GM19351 (cell line): ENCODE results near the gene SETD1B.
A peak's percentile ranks its signal among the peaks of the same experiment; 100 is the strongest.

ENCODE experiments used
- ATAC-seq: cut with Tn5 transposase; IDR thresholded peaks from one replicate; pipeline ENCODE4 v1.9.1; 2021; ENCODE audit warnings: mild to moderate bottlenecking, moderate library complexity; ENCODE audit not compliant: unreplicated experiment

SETD1B gene

GRCh38 chr12:121795034-121795968 lies 8.5 kb upstream of the SETD1B start:
- ATAC-seq: no peak

GRCh38 chr12:121796855-121797751 lies 6.7 kb upstream of the SETD1B start:
- ATAC-seq: no peak

- no peak for ATAC-seq
Observed at GRCh38 chr12:121797937-121798786, 5.6 kb upstream of the SETD1B start.

- no peak for ATAC-seq
Observed at GRCh38 chr12:121798787-121799155, 5.0 kb upstream of the SETD1B start.

- ATAC-seq: no peak
Observed at GRCh38 chr12:121799156-121799841, 4.5 kb upstream of the SETD1B start.

GRCh38 chr12:121799842-121800693 lies 3.7 kb upstream of the SETD1B start:
- peak; percentile 27 for ATAC-seq

GRCh38 chr12:121800694-121801594 lies 2.9 kb upstream of the SETD1B start:
- ATAC-seq: no peak

GRCh38 chr12:121801595-121802484 lies 2.0 kb upstream of the SETD1B start:
- no peak for ATAC-seq

- ATAC-seq: no peak
Observed at GRCh38 chr12:121802485-121802842, 1.3 kb upstream of the SETD1B start.

GRCh38 chr12:121802843-121803698 lies 738 bp upstream of the SETD1B start:
- ATAC-seq: peak; percentile 44

- ATAC-seq: no peak
Observed at GRCh38 chr12:121804417-121805111, 755 bp downstream of the SETD1B start.

- ATAC-seq: no peak
Observed at GRCh38 chr12:121805171-121806008, 1.6 kb downstream of the SETD1B start.

GRCh38 chr12:121806009-121806545 lies 2.3 kb downstream of the SETD1B start:
- ATAC-seq: no peak

GRCh38 chr12:121806546-121807423 lies 3.0 kb downstream of the SETD1B start:
- ATAC-seq: no peak
